CD4-positive, alpha-beta memory T cell (primary cell): ENCODE measurements around the gene GFRA4. TPM values are rescaled to one million over a fixed set of nuclear protein-coding genes. Genes with fewer than 3 reads are reported as not detected.

ENCODE experiments used
- CTCF ChIA-PET: fragments of 350-600 bp; sonication (Branson Sonifier 250); formaldehyde crosslinking; loops from one replicate; lab custom pipeline; 2021; ENCODE audit warnings: inconsistent platforms; ENCODE audit not compliant: partially characterized antibody; lab: Charles Lee
- POLR2A ChIA-PET: fragments of 350-600 bp; sonication (Branson Sonifier 250); formaldehyde crosslinking; loops from one replicate; lab custom pipeline; 2021; ENCODE audit not compliant: partially characterized antibody; lab: Charles Lee
- DNase-seq, 5 donors: peaks; one replicate each; pipeline versions ENCODE4 v3.0.0 to v3.0.0-alpha.2; 2020 to 2022; ENCODE audit warnings: mixed read lengths in 1 of 5
- H3K27ac ChIP-seq: one replicate; pipeline ENCODE4 v1.7.0; 2013; ENCODE audit warnings: low read depth, low read length
- H3K27me3 ChIP-seq: 2 replicates; pipeline ENCODE4 v1.7.0; 2013; ENCODE audit warnings: mild to moderate bottlenecking, low read length, moderate library complexity; ENCODE audit not compliant: insufficient read depth
- H3K36me3 ChIP-seq: 2 replicates; pipeline ENCODE4 v1.7.0; 2013; ENCODE audit warnings: mild to moderate bottlenecking, low read length, moderate library complexity; ENCODE audit not compliant: insufficient read depth
- H3K4me1 ChIP-seq: 2 replicates; pipeline ENCODE4 v1.7.0; 2013; ENCODE audit warnings: mild to moderate bottlenecking, low read length, moderate library complexity; ENCODE audit not compliant: insufficient read depth
- H3K4me3 ChIP-seq, 2 donors: one replicate each; pipeline ENCODE4 v1.7.0; 2013; ENCODE audit warnings: low read length in 2 of 2, mild to moderate bottlenecking in 1 of 2
- H3K9me3 ChIP-seq, 2 donors: one replicate each; pipeline ENCODE4 v1.7.0; 2013; ENCODE audit warnings: low read length in 2 of 2, control low read depth in 1 of 2; ENCODE audit not compliant: control insufficient read depth in 1 of 2
- H3K27ac Mint-ChIP-seq, 7 donors: one replicate each; pipeline ENCODE4 v1.8.0; 2020 to 2021; ENCODE audit warnings: mixed read lengths in 7 of 7, mild to moderate bottlenecking in 6 of 7, inconsistent platforms in 3 of 7, moderate library complexity in 3 of 7
- H3K27me3 Mint-ChIP-seq, 2 donors: one replicate each; pipeline ENCODE4 v1.8.0; 2020 to 2021; ENCODE audit warnings: mixed read lengths in 2 of 2
- H3K36me3 Mint-ChIP-seq, 2 donors: one replicate each; pipeline ENCODE4 v1.8.0; 2020 to 2021; ENCODE audit warnings: mixed read lengths in 2 of 2, inconsistent platforms in 1 of 2, mild to moderate bottlenecking in 1 of 2
- H3K4me1 Mint-ChIP-seq, 4 donors: one replicate each; pipeline ENCODE4 v1.8.0; 2020 to 2021; ENCODE audit warnings: mixed read lengths in 4 of 4, mild to moderate bottlenecking in 1 of 4
- H3K4me3 Mint-ChIP-seq, 8 donors: one replicate each; pipeline ENCODE4 v1.8.0; 2020 to 2021; ENCODE audit warnings: mixed read lengths in 8 of 8, mild to moderate bottlenecking in 7 of 8, moderate library complexity in 6 of 8, inconsistent platforms in 3 of 8
- H3K9me3 Mint-ChIP-seq, 8 donors: one replicate each; pipeline ENCODE4 v1.8.0; 2020 to 2021; ENCODE audit warnings: mixed read lengths in 8 of 8, mild to moderate bottlenecking in 5 of 8, inconsistent platforms in 3 of 8, moderate library complexity in 1 of 8
- intact Hi-C: fragments of 100-400 bp; cut with micrococcal nuclease; formaldehyde crosslinking; loops from one replicate; pipeline ENCODE4 v1.15.1; 2023
- polyA plus RNA-seq, 2 donors: library from polyadenylated mRNA; unstranded; fragments of 300-500 nt; fragmentation: Illumina TruSeq; gene quantifications; one replicate each; pipeline ENCODE4 v1.2.3, GENCODE V29; 2021
- total RNA-seq, 2 experiments: library from RNA; stranded (reverse); gene quantifications; one replicate each; pipeline ENCODE4 v1.2.3, GENCODE V29; 2021

GFRA4 gene
- total and polyA plus RNA-seq, 4 experiments from 2014 or later, result not detected

DNA sequence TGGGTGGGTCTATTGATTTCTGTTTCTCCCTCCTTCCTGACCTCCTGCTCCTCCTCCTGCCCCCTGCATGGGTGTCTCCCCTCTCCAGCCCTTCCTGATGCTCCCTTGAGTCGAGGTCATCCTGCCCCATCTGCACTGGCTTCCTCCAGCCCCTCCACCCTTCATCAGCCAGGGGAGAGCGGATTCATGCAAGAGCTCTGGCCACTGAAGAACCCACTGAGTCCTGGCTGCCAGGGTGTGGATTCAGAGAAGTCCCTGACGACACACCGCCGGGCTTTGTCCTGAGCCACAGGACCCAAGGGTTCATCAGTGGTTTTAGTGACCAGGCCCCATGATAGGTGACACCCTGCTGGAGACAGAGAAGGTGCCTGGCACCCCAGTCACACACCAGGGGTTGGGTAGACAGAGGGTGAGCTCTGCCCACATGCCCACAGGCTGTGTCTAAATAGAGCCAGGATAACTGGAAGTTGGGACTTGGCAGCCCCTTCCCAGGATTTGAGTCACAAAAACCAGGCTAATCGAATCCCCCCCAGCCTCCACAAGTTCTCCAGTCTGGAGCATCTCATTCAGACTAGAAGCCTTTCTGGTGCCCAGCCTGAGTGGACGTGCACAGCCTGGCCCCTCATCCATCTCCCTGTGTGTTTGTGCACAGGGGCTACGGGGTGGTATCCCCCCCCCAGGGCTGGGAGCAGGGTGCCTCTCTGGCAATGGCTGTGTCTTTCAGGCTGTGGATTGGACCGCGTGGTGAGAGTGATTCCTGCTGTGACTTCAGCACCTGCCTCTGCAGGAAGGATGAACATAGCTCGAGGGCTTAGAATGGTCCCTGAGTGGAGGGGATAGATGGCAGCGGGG lies 1.2 kb downstream of the GFRA4 start:
- ChIA-PET POLR2A (no interaction called here), CTCF (interaction anchor here (1.6 kb wide), 1 partner anchor 15 kb away, joined by 4 read pairs; no protein-coding TSS in a partner anchor)
- H3K27ac Mint-ChIP-seq, result no peak overlapping the region
- H3K36me3 Mint-ChIP-seq, result no peaks in the 10 kb centered on the region
- peaks cover 16 to 42% (median 25%) of the 10 kb centered on the region in 4 donors for H3K4me1 Mint-ChIP-seq
- peaks cover 28 to 32% of the 10 kb centered on the region in 2 donors for H3K27me3 Mint-ChIP-seq
- Histone ChIP-seq H3K27ac (no peak overlapping the region), H3K36me3 (no peaks in the 10 kb centered on the region), H3K27me3 (no peaks in the 10 kb centered on the region), H3K4me1 (peaks cover 18% of the 10 kb centered on the region), H3K4me3 (no peak overlapping the region), H3K9me3 (no peaks in the 10 kb centered on the region)
- H3K9me3 Mint-ChIP-seq, result no peaks in the 10 kb centered on the region
- intact Hi-C loops, result no loop called here
- peak overlapping the region in 2 of 8 donors; percentile 29 to 34 for H3K4me3 Mint-ChIP-seq
- no peak for DNase-seq

DNA sequence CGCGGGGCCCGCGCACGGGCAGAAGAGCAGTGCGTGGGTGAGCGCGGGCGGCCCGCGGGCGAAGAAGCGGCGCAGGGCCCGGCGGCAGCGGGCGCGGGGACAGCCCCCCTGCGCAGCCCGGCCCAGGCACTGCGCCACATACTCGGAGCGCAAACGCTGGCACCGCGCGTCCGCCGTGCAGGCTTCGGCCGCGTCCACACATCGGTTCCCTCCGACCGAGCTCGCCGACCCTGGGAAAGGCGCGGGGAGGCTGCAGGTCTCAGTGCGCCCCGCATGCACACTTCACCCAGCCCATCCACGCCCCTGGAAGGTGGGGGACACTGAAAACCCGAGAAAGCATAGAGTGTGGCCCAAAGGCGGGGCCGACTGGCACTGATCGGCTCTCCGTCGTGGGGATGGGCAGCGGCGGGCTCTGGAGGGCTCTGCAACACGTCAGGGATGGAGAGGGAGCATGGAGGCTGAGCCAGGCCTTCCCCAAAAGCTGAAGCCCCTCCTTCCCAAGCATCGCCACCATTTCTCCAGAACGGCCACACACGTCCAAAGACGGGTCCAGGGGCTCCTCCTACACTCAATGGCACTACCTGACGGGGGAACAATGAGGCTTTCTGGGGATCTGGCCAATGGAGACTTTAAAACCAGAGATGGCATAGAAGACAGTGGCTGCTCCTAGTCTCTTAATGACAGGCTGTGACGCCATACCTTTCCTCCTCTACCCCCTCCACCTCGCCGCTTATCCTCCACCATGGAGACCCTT lies 2.0 kb downstream of the GFRA4 start:
- H3K36me3 Mint-ChIP-seq, result no peaks in the 10 kb centered on the region
- CTCF ChIA-PET, result interaction anchor here (1.6 kb wide), 1 partner anchor 16 kb away, joined by 4 read pairs; no protein-coding TSS in a partner anchor
- DNase-seq, result no peak
- intact Hi-C loops, result no loop called here
- Histone ChIP-seq H3K27ac (no peak overlapping the region), H3K27me3 (no peaks in the 10 kb centered on the region), H3K9me3 (no peaks in the 10 kb centered on the region), H3K4me3 (no peak overlapping the region), H3K36me3 (no peaks in the 10 kb centered on the region), H3K4me1 (peaks cover 14% of the 10 kb centered on the region)
- H3K27me3 Mint-ChIP-seq, result peaks cover 28 to 30% of the 10 kb centered on the region in 2 donors
- H3K27ac Mint-ChIP-seq, result no peak overlapping the region
- H3K4me1 Mint-ChIP-seq, result peaks cover 13 to 36% (median 21%) of the 10 kb centered on the region in 4 donors
- POLR2A ChIA-PET, result no interaction called here
- no peaks in the 10 kb centered on the region for H3K9me3 Mint-ChIP-seq
- peak overlapping the region in 1 of 8 donors; percentile 22 for H3K4me3 Mint-ChIP-seq

DNA sequence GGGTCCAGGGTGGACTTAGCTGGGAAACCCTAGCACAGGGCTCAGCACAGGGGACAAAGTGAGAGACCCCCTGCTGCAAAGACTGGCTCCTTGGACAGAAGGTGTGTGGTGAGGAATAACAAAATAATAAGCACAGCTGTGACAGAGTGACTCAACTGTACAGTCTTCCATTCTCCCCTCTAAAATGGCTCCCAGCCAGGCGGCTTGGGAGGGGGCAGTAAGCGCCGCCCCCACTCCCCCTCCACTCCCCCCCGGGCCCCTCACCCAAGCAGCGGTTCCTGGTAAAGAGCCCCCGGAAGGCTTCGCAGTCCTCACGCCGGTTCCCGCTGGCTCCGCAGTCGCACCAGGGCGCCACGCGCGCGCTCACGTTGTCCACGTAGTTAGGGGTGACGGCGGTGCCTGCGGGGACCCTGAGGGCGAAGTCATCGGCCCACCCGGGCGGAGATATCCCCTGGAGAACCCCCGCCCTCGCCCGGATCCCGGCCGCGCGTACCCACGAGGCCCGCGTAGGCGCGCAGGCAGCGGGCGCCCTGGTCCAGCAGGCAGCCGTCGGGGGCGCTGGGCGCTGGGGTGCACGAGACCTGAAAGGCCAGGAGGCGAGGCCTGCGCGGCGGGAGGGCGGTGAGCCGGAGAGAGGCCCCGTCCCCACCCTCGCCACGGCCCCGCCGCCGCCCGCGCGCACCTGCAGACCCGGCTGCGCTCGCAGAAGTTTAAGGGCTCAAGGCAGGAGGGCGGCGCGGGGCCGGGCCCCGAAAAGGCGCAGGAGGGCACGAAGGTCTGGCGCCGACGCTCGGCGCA lies 2.7 kb downstream of the GFRA4 start:
- Histone ChIP-seq H3K27me3 (no peaks in the 10 kb centered on the region), H3K4me1 (peaks cover 7% of the 10 kb centered on the region)
- H3K9me3 Mint-ChIP-seq, result no peaks in the 10 kb centered on the region

DNA sequence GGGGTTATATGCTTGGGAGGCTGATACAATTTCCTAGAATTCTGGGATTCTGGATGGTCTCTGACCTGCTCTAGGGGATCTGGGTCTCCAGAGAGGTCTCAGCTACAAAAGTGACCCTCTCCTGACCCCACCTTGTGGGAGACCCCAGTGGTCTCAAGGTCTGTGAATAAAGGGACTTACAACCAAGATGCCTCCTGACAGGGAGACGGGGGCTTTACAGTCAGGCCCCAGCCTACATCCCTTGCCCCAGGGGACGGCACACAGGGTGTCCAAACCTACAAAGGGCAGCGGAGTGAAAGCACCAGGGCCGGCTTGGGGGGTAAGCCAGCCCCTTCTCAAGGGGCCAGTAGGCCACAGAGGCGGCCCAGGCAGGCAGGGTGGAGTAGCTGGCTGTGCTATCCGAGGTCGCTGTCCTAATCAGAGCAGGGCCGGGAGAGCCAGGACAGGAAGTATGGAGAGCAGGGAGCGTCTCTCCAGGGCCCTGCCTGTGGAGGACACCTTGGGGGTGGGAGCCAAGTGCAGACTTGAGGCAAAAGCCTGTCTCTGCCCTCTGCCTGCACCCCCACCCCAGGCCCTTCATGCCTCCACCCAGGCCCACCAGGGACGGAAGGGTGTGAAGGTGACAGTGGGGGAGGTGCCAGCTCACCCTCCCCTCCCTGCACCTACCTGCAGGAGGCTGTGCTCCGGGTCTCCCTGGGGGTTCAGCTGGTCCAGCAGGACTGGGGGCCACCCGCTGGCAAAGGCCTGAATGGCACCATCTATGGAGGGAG lies 3.5 kb downstream of the GFRA4 start:
- H3K36me3 Mint-ChIP-seq, result no peaks in the 10 kb centered on the region
- no peak for DNase-seq
- no peaks in the 10 kb centered on the region for H3K27me3 ChIP-seq
- H3K4me3 ChIP-seq, result no peak overlapping the region
- ChIA-PET POLR2A (no interaction called here), CTCF (no interaction called here)
- H3K27ac ChIP-seq, result no peak overlapping the region
- no peaks in the 10 kb centered on the region for H3K4me1 ChIP-seq
- H3K9me3 Mint-ChIP-seq, result no peaks in the 10 kb centered on the region
- no peaks in the 10 kb centered on the region for H3K36me3 ChIP-seq
- peaks cover 6 to 20% (median 10%) of the 10 kb centered on the region in 4 donors for H3K4me1 Mint-ChIP-seq
- H3K9me3 ChIP-seq, result no peaks in the 10 kb centered on the region
- H3K27ac Mint-ChIP-seq, result no peak overlapping the region
- intact Hi-C loops, result no loop called here
- peak overlapping the region in 2 of 8 donors; percentile 36 to 67 for H3K4me3 Mint-ChIP-seq
- peaks cover 26 to 28% of the 10 kb centered on the region in 2 donors for H3K27me3 Mint-ChIP-seq

More for the DNA sequence above, 2.7 kb downstream of the GFRA4 start:
- no peak overlapping the region for H3K4me3 ChIP-seq
- no peak overlapping the region for H3K27ac ChIP-seq
- H3K4me3 Mint-ChIP-seq, result peak overlapping the region in 1 of 8 donors; percentile 36
- no peaks in the 10 kb centered on the region for H3K9me3 ChIP-seq
- no peaks in the 10 kb centered on the region for H3K36me3 ChIP-seq
- ChIA-PET CTCF (no interaction called here), POLR2A (no interaction called here)
- H3K27me3 Mint-ChIP-seq, result peaks cover 26 to 28% of the 10 kb centered on the region in 2 donors
- peaks cover 8 to 28% (median 14%) of the 10 kb centered on the region in 4 donors for H3K4me1 Mint-ChIP-seq
- intact Hi-C loops, result no loop called here
- no peak for DNase-seq
- no peaks in the 10 kb centered on the region for H3K36me3 Mint-ChIP-seq
- no peak overlapping the region for H3K27ac Mint-ChIP-seq

DNA sequence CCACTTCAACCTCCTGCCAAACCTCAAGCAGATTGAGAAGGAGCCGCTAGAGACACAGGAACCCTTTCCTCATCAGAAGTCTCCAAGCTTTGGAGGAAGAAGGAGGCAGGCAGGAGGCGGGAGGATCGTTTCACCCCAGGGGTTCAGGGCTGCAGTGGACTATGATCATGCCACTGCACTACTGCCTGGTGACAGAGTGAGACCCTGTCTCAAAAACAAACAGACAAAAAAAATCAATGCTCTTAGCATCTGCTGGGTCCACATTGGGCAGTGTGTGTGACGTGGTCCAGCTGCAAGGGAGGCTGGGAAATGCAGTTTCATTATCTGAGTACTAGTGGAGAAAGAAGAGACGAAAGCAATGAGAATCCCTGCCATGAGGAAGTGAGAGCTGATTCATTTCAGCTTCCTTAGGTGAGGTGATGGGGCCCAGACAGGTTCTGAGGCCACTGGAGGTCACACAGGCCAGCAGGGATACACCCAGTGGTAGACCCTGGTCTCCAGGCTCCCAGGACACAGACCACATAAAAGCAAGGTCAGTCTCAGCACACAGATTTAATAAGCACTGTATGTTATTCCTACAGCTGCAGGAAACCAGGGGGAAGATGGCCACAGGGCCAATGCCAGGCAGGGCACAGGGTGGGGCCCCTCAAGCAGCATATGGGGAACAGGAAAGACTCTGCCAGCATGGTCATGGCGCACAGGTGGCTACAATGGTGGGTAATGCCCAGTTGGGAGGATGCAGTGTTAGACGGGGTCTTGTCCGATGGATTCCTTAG lies 4.3 kb downstream of the GFRA4 start:
- ChIA-PET POLR2A (no interaction called here), CTCF (no interaction called here)
- Histone ChIP-seq H3K36me3 (no peaks in the 10 kb centered on the region), H3K4me1 (no peaks in the 10 kb centered on the region), H3K27me3 (no peaks in the 10 kb centered on the region), H3K4me3 (no peak overlapping the region), H3K9me3 (no peaks in the 10 kb centered on the region), H3K27ac (no peak overlapping the region)
- Mint-ChIP-seq H3K9me3 (peaks cover 0 to 2% (median 1%) of the 10 kb centered on the region in 8 donors), H3K4me1 (peaks cover 6 to 20% (median 9%) of the 10 kb centered on the region in 4 donors), H3K27ac (peak overlapping the region in 1 of 7 donors; percentile 46), H3K36me3 (no peaks in the 10 kb centered on the region), H3K27me3 (peaks cover 26 to 28% of the 10 kb centered on the region in 2 donors), H3K4me3 (peak overlapping the region in 1 of 8 donors; percentile 30)
- DNase-seq, result no peak
- intact Hi-C loops, result no loop called here

DNA sequence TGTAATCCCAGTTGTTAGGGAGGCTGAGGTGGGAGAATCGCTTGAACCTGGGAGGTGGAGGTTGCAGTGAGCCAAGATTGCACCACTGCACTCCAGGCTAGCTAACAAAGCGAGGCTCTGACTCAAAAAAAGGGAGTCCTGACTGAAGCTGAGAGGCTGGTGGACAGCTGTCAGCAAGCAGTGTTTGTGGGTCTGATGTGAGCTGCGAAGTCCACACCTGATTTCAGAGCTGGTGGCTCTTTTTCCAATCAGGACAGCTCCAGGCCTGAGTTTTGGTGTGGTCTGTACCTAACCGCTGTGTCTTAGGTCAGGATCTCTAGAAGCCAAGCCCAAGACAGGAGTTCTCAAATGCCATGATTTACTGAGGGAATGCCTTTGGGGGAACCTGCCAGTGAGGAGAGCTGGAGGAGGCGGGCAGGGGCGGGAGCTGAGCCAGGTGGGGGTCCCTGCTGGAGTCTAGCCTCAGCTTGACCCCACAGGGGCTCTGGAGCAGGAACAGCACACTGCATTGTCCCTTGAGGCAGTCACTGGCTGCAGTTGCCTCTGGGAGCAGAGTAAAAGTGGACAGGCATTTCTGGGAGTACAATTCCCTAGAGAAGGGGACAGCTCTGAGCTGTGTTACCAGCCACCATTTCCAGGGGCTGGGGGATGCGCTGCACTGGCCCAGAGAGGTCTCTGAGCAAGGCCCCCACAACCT lies 5.0 kb downstream of the GFRA4 start:
- Histone ChIP-seq H3K36me3 (no peaks in the 10 kb centered on the region), H3K4me3 (no peak overlapping the region), H3K27me3 (no peaks in the 10 kb centered on the region), H3K9me3 (no peaks in the 10 kb centered on the region), H3K27ac (no peak overlapping the region), H3K4me1 (no peaks in the 10 kb centered on the region)
- POLR2A ChIA-PET, result no interaction called here
- Mint-ChIP-seq H3K4me1 (peaks cover 7 to 20% (median 12%) of the 10 kb centered on the region in 4 donors), H3K27me3 (peaks cover 26 to 28% of the 10 kb centered on the region in 2 donors), H3K27ac (no peak overlapping the region), H3K36me3 (no peaks in the 10 kb centered on the region), H3K4me3 (no peak overlapping the region), H3K9me3 (peaks cover 0 to 8% (median 6%) of the 10 kb centered on the region in 8 donors)
- DNase-seq, result no peak
- CTCF ChIA-PET, result no interaction called here
- intact Hi-C loops, result no loop called here
